GM23338 (cell line): ENCODE results near the gene FGD3.

Experiments used
- EZH2 ChIP-seq: fragments of 200-600 bp; sonication (generic); IDR thresholded peaks from one replicate; pipeline ENCODE4 v1.8.0; 2017; ENCODE audit warnings: antibody characterized with exemption, mild to moderate bottlenecking, low read depth; ENCODE audit not compliant: unreplicated experiment
- EZH2phosphoT487 ChIP-seq: fragments of 200-600 bp; sonication (generic); IDR thresholded peaks from one replicate; pipeline ENCODE4 v1.8.1; 2018; ENCODE audit warnings: antibody characterized with exemption; ENCODE audit not compliant: unreplicated experiment
- JUNB ChIP-seq: IDR thresholded peaks from one replicate; pipeline ENCODE4 v1.6.1; 2016; ENCODE audit warnings: antibody characterized with exemption; ENCODE audit not compliant: unreplicated experiment
- NANOG ChIP-seq: IDR thresholded peaks from 2 replicates; pipeline ENCODE4 v1.6.1; 2016; ENCODE audit warnings: antibody characterized with exemption, borderline replicate concordance
- POLR2AphosphoS5 ChIP-seq: IDR thresholded peaks from 2 replicates; pipeline ENCODE4 v1.6.1; 2016; ENCODE audit warnings: antibody characterized with exemption, low read depth
- ZNF114 ChIP-seq: fragments of 250-450 bp; sonication (Bioruptor Pico); IDR thresholded peaks from 2 replicates; pipeline ENCODE4 v1.5.0; 2020; ENCODE audit warnings: mild to moderate bottlenecking, moderate library complexity
- ZNF331 ChIP-seq: fragments of 250-450 bp; sonication (Bioruptor Pico); IDR thresholded peaks from 2 replicates; pipeline ENCODE4 v1.5.0; 2020; ENCODE audit warnings: low read depth, mild to moderate bottlenecking, moderate library complexity
- TF ChIP-seq, protein P1 (sequence below), 2 experiments: fragments of 200-600 bp in 1 of 2; sonication (generic) in 1 of 2; conservative IDR thresholded peaks; 2 replicates each; pipeline versions ENCODE4 v1.5.1 to v1.6.1; 2016 to 2017; ENCODE audit warnings: antibody characterized with exemption in 2 of 2, low read depth in 2 of 2, mild to moderate bottlenecking in 2 of 2, moderate library complexity in 1 of 2
- TF ChIP-seq, protein P2 (sequence below): IDR thresholded peaks from 2 replicates; pipeline ENCODE4 v1.6.1; 2016; ENCODE audit warnings: antibody characterized with exemption
- TF ChIP-seq, protein P3 (sequence below): IDR thresholded peaks from one replicate; pipeline ENCODE4 v1.6.1; 2018; ENCODE audit warnings: antibody characterized with exemption; ENCODE audit not compliant: unreplicated experiment

DNA sequence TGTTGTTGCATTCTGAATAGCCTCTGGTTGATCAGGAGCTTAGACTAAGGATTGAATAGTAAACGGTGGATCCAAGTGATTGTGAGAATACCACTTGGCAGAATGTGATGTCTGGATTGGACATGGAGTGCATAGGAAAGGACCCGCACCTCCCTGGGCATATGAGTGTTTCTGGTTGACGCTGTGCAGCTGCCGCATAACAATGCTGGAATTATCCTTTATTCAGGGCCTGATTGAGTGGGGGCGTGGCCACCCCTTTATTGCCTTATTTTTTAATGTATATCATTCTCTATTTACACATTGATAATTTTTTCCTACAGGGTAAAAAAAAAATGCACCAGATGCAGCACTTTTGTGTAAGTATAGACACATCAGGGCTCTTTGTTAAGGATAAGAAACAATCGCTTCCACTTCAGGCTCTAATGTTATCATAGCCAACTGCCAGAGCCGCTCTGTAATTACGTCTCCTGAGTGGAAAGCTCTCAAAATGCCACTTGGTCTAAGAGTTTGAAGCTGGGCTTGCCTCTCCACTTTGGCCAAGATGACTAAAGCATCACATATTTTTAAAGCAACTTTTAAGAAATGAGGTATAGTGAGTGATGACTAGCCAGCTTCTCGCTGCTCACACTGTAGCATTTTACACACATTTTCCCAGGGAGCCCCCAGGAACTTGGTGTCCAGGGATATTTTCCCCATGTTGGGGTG is 5.7 kb downstream of the FGD3 start:
- TF ChIP-seq, protein P1, sequence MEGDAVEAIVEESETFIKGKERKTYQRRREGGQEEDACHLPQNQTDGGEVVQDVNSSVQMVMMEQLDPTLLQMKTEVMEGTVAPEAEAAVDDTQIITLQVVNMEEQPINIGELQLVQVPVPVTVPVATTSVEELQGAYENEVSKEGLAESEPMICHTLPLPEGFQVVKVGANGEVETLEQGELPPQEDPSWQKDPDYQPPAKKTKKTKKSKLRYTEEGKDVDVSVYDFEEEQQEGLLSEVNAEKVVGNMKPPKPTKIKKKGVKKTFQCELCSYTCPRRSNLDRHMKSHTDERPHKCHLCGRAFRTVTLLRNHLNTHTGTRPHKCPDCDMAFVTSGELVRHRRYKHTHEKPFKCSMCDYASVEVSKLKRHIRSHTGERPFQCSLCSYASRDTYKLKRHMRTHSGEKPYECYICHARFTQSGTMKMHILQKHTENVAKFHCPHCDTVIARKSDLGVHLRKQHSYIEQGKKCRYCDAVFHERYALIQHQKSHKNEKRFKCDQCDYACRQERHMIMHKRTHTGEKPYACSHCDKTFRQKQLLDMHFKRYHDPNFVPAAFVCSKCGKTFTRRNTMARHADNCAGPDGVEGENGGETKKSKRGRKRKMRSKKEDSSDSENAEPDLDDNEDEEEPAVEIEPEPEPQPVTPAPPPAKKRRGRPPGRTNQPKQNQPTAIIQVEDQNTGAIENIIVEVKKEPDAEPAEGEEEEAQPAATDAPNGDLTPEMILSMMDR (conservative IDR thresholded peaks at IDR 0.05; ENCODE audit: low read depth in 2 of 2): no peak
- no peak for TF ChIP-seq EZH2
- no peak for TF ChIP-seq EZH2phosphoT487
- no peak for TF ChIP-seq POLR2AphosphoS5
- TF ChIP-seq NANOG: no peak
- TF ChIP-seq, protein P2, sequence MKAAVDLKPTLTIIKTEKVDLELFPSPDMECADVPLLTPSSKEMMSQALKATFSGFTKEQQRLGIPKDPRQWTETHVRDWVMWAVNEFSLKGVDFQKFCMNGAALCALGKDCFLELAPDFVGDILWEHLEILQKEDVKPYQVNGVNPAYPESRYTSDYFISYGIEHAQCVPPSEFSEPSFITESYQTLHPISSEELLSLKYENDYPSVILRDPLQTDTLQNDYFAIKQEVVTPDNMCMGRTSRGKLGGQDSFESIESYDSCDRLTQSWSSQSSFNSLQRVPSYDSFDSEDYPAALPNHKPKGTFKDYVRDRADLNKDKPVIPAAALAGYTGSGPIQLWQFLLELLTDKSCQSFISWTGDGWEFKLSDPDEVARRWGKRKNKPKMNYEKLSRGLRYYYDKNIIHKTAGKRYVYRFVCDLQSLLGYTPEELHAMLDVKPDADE: no peak
- TF ChIP-seq, protein P3, sequence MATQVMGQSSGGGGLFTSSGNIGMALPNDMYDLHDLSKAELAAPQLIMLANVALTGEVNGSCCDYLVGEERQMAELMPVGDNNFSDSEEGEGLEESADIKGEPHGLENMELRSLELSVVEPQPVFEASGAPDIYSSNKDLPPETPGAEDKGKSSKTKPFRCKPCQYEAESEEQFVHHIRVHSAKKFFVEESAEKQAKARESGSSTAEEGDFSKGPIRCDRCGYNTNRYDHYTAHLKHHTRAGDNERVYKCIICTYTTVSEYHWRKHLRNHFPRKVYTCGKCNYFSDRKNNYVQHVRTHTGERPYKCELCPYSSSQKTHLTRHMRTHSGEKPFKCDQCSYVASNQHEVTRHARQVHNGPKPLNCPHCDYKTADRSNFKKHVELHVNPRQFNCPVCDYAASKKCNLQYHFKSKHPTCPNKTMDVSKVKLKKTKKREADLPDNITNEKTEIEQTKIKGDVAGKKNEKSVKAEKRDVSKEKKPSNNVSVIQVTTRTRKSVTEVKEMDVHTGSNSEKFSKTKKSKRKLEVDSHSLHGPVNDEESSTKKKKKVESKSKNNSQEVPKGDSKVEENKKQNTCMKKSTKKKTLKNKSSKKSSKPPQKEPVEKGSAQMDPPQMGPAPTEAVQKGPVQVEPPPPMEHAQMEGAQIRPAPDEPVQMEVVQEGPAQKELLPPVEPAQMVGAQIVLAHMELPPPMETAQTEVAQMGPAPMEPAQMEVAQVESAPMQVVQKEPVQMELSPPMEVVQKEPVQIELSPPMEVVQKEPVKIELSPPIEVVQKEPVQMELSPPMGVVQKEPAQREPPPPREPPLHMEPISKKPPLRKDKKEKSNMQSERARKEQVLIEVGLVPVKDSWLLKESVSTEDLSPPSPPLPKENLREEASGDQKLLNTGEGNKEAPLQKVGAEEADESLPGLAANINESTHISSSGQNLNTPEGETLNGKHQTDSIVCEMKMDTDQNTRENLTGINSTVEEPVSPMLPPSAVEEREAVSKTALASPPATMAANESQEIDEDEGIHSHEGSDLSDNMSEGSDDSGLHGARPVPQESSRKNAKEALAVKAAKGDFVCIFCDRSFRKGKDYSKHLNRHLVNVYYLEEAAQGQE: no peak
- no peak for TF ChIP-seq JUNB
- TF ChIP-seq ZNF331: no peak
- no peak for TF ChIP-seq ZNF114 (CRISPR knock-in tag)
